ENCODE measurements around the gene CDCA8.

CDCA8 gene

DNA sequence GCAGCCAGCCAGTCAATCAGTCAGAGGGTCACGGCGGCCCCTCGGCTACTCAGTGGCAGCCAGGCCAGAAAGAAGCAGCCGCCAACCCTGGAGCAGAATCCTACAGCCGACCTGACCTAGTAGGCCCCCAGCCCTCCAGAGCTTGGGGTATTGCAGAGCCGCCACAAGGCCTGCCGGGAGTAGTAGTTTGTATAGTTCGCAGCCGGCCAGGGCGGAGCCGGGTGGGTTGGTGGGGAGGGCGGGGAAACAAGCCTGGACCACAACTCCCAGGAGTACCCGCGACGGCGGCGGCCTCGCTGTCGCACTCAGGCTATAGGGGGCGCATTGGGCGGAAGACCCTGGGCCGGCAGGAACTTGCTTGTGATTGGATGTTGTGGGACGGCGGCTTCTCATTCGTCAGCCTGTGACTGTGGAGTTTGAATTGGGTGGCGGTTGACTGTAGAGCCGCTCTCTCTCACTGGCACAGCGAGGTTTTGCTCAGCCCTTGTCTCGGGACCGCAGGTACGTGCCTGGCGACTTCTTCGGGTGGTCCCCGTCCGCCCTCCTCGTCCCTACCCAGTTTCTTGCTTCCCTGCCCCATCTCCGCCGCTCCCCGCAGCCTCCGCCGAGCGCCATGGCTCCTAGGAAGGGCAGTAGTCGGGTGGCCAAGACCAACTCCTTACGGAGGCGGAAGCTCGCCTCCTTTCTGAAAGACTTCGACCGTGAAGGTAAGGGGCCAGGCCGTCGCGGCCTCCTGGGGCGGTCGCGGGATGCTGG is at the start of gene CDCA8:
Gene CDCA8, plus strand, starts transcription at position 439 of the 756 bp plus-strand sequence. Its CDS starts 175 bp downstream, at position 614.
- peak; percentile 98 for DNase-seq

DNA sequence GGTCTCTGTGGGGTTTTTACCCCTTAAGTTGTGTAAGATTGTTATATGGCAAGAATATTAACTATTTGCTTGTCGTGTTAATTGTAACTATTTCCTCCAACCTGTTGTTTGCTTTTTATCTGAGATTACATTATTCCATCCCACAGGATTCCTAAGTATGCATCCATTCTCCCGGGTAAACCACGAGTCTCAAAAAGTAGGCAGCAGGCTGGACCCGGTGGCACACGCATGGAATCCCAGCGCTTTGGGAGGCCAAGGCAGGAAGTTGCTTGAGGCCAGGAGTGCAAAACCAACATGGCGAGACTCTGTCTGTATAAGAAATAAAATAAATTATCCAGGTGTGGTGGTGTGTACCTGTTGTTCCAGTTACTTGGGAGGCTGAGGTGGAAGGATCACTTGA is 45.0 kb upstream of the CDCA8 start:
- DNase-seq: no peak

DNA sequence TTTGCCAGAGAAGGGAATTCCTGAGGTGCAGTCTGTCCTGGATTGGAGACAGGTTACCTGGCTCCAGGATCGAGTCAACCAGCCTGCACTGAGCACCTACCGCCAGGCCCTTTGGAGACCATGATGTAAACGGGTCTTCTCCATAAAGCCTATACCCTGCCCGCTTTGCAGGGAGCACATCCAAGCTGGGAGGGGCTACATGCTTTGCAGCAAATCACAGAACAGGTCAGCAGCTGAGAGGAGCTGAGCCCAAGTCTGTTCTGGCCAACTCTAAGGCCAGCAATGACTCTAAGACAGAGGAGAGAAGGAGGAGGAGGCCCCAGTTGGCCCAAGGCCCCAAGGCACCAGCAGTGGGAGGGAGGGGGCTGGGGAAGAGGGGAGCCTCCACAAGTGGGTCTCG is 42.1 kb upstream of the CDCA8 start:
- DNase-seq: no peak

DNA sequence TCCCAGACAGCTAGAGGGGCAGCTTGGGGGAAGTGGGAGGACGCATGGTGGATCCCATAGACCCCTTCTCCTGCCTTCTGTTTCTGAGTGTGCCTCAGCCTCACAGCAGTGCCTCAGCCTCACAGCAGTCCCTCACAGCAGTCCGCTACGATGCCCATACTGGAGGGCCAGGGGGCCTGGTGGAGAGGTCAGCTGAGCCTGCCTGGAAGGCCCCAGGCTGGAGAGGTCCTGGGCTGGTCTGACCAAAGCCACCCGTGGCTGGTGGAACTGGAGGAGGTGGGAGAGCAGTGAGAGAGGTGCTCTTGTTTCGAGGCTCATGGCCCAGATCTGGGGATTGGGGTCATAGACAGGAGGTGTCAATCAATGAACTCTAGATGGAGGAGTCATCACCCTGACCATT is 41.6 kb upstream of the CDCA8 start:
- DNase-seq: no peak

DNA sequence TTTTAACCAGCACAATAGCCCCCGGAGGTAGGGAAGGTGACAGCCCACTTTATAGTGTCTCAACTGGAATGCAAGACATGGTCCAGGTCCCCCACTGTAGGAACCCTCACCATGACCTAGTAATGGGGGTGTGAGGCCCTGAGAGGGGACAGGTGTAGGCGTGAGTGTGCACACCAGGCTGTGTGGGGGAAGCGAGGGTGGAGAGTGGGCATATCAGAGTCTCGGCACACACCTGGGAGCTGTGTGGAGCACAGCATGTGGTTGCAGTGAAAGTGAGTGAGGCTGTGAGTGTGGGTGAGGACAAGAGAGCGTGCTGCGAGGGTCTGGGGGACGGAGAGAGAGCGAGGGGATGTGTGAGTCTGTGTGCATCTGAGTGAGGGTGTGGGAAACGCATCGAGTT is 40.5 kb upstream of the CDCA8 start:
- no peak for DNase-seq

DNA sequence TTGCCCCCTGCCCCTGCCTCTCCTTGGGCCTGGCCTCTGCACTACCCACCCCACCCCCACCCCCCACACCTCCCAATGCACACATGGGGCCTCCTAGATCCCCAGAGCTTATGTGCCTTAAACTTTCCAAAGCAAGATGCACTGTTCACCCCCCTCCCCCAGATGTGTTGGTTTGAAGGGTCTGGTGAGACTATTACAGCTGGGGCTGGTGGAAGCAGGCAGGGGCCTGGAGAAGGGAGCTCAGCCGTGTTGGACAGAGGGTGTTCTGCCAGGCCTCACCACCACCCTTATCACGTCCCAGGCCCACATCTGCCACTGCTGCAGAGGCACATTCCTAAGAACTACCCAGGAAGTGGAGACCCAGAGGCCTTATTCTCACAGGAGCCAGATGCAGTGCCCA is 39.3 kb upstream of the CDCA8 start:
- DNase-seq: no peak

DNA sequence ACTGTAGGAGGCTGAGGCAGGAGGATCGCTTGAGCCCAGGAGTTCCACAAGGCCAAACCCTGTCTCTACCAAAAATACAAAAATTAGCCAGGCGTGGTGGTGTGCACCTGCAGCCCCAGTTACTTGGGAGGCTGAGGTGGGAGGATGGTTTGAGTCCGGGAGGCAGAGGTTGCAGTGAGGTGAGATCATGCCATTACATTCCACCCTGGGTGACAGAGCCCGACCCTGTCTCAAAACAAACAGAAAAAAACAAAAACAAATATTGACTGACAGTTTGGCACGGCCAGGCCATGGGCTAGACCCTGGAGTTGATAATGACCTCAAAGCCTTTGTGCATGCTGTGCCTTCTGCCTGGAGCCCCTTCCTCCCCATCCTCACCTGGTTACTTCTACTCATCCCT is 38.4 kb upstream of the CDCA8 start:
- DNase-seq: no peak

DNA sequence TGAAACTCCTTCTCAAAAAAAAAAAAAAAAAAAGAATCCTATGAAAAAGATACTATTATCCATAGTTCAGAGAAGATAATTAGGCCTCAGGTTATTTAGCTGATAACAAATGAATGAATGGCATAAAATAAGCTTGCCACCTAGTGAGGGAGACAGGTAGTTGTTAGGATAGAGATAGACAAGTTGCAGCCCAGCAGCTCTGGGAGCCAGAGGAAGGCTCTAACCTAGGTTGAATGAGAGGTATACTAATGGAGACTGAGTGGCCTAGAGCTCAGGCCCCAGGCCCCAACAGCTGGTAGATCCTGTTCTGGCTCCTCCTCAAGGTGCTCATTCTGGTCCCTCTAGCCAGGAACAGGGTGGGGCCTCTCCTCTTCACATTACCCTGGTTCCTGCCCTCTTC is 37.0 kb upstream of the CDCA8 start:
- DNase-seq: no peak

DNA sequence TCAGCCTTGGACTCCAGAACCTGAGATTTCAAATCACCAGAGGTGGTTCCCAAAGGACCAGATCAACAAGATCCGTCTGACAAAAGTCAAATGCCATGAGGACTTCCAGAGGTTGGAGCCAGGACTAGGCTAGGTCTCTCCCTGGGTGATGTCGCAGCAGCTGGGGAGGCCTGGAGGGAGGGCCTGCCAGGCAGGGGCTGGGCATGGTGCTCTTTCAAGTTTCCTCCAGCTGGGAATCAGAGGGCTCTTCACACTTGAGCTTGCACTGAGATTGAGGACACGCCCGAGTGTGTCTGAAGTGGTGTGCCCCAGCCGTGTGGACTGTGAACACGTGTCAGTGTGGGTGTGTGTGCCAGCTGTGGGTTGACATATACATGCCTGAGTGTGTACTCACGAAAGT is 36.3 kb upstream of the CDCA8 start:
- no peak for DNase-seq

DNA sequence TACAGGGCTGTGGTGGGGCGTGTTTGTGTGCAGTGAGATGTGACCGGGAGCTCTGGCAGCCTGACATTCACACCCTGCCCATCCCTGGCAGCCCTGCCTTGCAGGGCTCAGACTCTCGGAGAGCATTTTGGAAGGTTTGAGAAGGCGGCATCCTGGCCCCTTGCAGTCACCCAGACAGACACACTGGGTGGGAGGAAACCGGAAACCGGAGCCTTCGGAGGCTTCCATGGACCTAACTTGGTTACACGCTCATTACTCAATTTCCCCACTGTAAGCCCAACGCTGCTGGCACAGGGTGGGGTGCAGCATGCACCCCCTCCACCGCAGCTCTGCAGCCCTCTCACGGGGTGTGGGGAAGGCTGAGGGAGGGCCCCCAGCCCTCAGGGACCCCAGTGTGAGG is 35.4 kb upstream of the CDCA8 start:
- no peak for DNase-seq

DNA sequence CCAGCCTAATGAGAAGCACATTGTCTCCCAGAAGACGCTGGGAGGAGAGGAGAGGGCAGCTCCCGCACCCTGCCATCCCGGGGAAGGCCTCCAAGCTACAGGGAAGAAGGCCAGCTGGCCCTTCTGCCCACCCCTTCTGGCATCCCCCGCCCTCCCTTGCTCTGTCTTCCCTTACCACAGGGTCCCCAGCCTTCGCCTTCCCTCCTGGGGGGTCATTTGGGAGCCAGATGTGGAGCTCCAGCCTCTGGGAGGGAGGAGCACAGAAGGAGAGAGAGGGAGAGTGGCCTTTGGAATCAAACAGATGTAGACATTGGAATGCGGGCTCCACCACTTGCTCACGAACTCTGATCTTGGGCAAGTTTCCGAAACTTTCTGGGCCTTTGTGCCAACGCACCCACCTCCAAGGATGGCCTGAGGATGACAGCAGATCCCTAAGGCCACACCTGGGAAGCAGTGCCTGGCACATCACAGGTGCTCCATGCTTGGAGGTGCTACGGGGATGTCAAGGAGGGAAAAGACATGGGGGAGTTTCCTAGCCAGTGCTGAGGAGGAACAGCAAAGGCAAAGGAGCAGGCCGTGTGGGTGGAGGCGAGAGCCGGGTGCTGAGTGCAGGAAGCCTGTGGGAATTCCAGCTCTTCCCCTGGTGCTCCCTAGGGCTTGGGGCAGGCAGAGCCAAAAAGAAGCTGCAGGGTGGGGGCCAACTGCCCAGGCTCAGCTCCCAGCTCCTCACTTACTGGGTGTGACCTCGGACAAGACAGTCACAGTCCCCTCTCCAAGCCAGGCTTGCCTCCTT is 34.5 kb upstream of the CDCA8 start:
- DNase-seq: no peak

DNA sequence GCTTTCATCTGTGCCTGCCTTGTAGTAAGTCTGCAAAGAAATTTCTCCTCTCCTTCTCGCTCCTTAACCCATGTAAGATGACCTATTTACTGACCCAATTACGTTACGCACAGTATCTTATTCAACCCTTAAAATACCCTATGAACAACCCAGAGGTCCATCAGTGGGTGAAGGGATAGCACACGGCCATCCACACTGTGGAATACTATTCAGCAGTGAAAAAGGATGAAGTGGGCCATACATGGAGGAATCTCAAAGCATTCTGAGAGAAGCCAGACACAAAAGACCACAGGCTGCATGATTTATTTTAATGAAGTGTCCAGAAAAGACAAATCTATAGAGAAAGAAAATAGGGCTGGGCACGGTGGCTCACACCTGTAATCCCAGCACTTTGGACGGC is 33.8 kb upstream of the CDCA8 start:
- DNase-seq: no peak

DNA sequence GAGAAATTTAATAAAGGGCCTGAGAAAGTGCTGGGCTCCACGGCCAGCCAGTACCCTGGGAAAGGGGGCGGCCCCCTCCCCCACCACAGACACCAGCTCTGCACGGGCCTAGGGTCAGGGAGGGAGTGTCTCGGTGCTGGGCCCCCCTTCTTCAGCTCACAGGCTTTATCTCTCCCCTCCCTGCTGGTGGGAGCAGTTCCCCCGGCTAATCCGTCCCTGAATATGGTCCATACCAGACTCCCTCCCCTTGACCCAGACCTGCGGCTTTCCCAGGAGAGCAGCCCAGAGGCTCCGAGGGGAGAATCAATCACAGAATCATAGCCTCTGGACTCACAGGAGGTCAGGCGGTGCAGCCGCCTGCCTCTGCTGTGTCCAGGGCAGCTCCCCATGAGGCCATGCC is 31.7 kb upstream of the CDCA8 start:
- DNase-seq: no peak

DNA sequence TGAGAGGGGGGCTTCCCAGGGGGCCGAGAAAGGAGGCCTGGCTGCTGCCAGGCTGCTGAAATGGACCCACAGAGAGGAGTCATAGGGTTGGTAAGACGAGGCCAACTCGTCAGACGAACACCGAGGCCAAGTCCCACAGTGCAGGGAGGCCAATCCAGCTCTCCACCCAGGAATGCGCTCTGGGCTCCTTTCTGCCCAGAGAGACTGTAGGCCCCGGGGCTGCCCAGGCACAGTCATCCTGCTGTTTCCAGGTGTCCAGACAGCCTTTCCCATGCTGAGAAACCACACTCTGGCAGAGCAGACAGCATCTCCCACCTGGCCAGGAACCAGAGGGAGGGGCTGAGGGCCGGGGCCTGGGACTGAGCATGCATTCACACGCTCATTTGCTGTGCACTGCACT is 30.9 kb upstream of the CDCA8 start:
- DNase-seq: no peak

DNA sequence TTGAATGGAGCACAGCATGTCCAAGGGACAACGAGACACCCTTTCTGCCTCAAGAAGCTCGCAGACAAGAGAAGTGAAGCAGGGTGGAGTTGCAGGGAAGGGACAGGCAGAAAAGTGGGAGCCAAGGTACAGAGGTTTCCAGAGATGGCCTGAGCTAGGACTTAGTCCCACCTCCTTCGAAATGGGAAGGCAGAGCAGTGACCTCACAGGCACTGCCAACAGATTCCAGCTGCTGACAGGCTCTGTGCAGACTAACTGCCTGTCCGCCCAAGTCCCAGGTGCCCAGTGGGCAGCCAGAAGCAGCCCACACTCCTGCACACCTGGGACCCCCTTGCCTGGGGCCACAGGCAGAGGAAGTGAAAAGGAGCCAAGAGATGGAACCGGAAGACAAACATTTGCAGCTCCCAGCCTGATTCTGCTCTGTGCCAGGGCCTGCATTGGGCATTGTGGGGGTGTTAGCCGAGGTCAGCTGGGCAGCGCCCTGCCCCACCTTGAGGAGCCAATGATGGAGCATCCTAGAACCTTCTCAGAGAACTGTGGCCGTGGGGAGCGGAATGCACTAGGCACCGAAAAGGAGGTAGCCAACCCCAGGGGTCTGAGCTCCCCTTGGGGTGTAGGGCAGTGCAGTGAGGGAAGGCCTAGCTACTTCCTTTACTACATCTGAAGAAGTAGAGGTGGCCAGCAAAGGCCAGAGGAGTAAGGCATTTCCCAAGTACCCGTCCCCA is 30.1 kb upstream of the CDCA8 start:
- no peak for DNase-seq

DNA sequence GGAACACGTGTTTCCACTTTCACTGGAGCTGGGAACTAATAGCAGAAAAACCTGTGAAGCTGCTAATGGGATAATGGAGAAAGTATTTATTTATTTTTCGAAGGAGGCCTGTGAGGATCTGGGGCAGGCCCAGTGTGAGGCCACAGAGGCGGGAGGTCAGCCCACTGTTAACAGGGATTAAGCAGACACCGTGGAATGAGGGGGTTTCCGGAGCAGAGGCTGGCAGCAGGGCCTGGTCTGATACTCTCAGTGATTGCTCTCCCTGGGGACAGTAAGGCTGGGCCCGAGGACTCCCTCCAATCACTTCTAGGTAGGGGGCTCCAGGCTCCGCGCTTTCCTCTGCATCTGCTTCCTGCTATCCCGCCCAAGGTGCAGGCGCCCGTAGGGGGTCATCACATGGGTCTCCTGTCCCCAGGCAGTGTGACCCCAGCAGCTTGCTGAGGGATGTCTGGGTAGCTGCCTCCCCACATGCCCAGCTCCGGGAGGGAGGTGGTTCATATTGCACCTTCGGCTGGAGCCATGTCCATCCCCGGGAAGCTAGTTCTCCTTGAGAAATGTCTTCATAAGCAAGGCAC is 28.8 kb upstream of the CDCA8 start:
- DNase-seq: no peak

DNA sequence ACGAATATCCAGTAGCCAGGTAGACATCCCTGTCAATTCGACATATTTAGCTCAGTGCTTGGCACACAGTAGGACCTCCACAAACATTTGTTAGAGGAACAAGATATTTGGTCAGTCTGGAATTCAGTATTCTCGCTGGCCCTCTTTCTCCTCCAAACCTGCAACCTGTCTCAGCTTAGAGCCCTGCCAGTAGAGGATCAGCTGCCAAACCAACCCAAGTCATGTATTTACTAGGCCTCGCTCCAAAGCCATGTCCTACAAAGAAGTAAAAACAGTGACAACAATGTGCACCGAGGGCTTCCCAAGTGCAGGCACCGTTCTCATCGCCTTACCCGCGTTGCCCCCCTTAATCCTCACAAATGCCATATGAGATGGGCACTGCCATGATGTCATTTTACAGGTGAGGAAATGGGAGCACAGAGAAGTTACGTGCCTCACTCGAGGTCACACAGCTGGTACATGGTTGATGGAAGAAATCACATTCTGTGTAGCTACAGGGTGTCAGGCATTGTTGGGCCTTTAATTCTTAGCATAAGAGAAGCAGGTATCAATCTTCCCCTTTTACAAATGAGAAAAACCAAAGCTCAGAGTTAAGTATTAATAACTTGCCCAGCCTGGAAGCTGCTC is 26.0 kb upstream of the CDCA8 start:
- no peak for DNase-seq

DNA sequence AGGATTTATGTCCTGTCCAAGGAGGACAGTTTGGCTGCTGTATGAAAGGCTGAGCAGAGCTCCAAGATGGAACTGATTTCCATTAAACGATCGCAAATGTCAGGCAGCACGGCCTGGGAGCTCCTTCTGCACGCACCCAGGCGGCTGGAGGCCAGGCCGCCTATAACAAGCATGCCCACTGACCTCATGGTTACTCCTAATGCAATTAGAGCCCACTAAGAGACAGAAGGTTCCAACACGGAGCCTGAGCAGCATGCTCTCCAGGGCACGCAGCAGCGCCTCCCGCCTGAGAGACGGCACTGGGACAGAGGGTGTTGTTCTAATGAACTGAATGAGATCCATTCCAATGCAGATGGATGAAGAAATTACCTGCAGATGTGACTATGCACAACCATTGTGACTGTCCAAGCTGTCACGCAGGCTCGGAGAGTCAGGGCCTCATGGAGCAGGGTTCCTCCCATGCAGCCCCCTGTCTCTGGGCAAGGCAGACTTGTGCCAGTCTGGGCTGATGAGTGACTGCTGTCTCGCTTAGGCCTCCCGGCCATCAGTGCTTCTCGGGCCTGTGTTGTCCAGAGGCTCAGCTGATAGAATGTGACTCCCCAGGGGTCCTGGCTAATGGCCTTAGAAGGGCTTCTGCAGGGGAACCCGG is 25.2 kb upstream of the CDCA8 start:
- no peak for DNase-seq

DNA sequence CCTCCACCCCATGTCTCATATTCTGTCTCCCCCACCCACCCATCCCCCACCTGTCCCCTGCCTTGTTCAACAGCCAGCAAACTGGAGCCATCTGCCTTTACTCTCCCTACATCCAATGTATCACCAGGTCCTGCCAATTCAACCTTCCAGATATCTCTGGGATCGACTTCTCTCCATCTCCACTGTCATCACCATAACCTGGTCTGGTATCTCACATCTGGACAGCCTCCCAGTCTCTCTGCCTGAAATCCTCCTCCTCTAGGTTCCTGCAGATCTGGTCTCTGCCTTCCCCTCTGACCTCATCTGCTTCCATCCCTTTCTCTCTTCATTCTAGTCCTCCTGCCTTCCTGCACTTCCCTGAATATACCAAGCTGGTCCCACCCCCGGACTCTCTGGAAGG is 22.2 kb upstream of the CDCA8 start:
- no peak for DNase-seq

DNA sequence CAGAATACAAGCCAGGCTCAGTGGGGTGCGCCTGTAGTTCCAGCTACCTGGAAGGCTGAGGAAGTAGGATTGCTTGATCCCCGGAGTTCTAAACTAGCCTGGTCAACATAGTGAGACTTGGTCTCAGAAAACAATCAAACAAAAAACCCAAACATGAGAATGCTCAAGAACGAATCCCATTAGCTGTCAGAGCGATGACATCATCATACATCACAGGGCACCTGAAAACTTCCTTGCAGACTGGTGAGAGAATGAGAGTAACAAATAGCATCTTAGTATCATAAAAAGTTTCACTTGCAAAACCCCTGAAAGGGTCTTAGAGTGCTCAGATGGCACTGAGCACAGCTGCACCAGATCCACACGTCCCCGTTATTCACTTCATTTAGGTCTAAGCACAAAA is 21.1 kb upstream of the CDCA8 start:
- DNase-seq: no peak

DNA sequence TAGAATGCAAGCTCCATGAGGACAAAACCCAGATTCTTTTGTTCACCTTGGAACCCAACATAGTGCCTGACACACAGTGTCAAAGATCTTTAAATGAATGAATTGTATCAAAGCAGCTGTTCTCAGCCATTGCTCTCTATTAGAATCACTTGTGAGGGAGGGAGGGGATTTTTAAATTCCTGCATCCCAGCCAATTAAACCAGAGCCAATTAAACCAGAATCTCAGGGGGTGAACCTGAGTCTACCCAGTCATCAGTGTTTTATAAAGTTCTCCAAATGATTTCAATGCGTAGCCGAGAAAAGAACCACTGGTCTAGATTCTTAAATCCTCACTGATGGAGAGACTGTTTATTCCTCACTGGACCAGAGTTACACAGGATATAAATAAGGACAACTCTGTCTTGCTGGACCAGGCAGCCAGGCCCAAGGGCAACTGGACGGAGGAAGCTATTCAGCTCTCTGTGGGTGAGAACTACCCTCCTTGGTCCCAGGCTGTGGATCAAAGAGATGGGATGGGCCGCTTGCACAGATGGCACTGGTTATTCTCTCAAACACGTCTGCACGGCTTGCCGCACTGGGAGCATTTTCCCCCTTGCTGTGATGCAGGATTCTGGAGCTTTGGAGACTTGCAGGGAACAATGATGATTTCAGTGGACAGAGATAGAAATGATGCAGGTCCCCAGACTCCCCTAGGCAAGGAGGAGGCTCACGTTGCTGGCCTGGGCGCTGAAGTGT is 20.0 kb upstream of the CDCA8 start:
- no peak for DNase-seq

DNA sequence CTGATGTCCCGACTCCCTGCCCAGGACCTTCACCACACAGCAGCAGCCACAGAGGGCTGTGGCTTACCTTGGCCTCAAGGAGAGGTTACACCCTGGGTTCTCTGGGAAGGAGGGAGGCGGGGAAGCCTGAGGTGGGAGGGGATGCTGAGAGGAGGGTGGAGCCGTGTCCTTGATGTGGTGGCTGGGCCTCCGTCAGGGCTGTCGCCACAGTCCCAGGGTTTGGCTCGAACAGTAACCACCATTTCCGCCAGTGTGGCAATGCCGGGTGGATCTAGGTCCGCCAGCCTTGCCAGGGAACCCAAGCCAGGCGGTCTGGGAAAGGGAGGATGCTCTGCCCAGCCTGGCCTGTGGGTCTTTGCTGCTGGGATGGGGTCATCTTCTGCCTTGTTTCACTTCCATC is 18.4 kb upstream of the CDCA8 start:
- peak; percentile 54 for DNase-seq

All from CD4-positive, alpha-beta T cell treated with Interleukin-4 for 4 hours (primary cell).